KOPT-K1 (cell line): Measurements from ENCODE around the gene SURF4.
A peak's percentile ranks its signal among the peaks of the same experiment; 100 is the strongest.

ENCODE experiments used
- H3K27ac ChIP-seq: fragments of 200-600 bp; sonication (generic); 2 replicates; pipeline ENCODE4 v1.5.1; 2016; ENCODE audit warnings: antibody characterized with exemption, mild to moderate bottlenecking, low read depth, low read length; ENCODE audit not compliant: poor library complexity, severe bottlenecking
- H3K36me3 ChIP-seq: fragments of 200-600 bp; sonication (generic); 2 replicates; pipeline ENCODE4 v1.5.1; 2017; ENCODE audit warnings: antibody characterized with exemption, mild to moderate bottlenecking, low read length, moderate library complexity; ENCODE audit not compliant: insufficient read depth
- H3K9me3 ChIP-seq: fragments of 200-600 bp; sonication (generic); 2 replicates; pipeline ENCODE4 v1.5.1; 2017; ENCODE audit warnings: antibody characterized with exemption, low read length, mild to moderate bottlenecking; ENCODE audit not compliant: insufficient read depth, poor library complexity, severe bottlenecking

SURF4 gene

GRCh38 chr9:133375724-133376654 is at the start of gene SURF4, which contains the start of gene STKLD1:
Gene SURF4, minus strand, starts transcription at chr9:133376060. Its CDS starts 91 bp downstream, at chr9:133375969.
Gene STKLD1, plus strand, starts transcription at chr9:133376366. Its CDS starts 108 bp downstream, at chr9:133376474.
- Histone ChIP-seq H3K36me3 (peaks cover 17% of the 10 kb centered on the region; the same call in 1 of the 2 replicates), H3K9me3 (no peaks in the 10 kb centered on the region), H3K27ac (peak within 1 kb of the TSS; percentile 85)

GRCh38 chr9:133425049-133425632 is 49.3 kb upstream of the SURF4 start:
- Histone ChIP-seq H3K27ac (no peak overlapping the region), H3K9me3 (no peaks in the 10 kb centered on the region), H3K36me3 (no peaks in the 10 kb centered on the region)

GRCh38 chr9:133424187-133424586 is 48.3 kb upstream of the SURF4 start:
- Histone ChIP-seq H3K9me3 (no peaks in the 10 kb centered on the region), H3K36me3 (no peaks in the 10 kb centered on the region), H3K27ac (no peak overlapping the region)

- H3K27ac ChIP-seq, result no peak overlapping the region
- H3K9me3 ChIP-seq, result no peaks in the 10 kb centered on the region
- H3K36me3 ChIP-seq, result no peaks in the 10 kb centered on the region
These were observed 47.4 kb upstream of the SURF4 start for GRCh38 chr9:133423216-133423615.

- no peak within 1 kb of the TSS for H3K27ac ChIP-seq
These were observed 46.0 kb upstream of the SURF4 start, which contains the start of gene ADAMTS13 for GRCh38 chr9:133421615-133422542. Gene ADAMTS13, plus strand, starts transcription at chr9:133422367. Its CDS starts 77 bp downstream, at chr9:133422444.

GRCh38 chr9:133420392-133420827 is 44.5 kb upstream of the SURF4 start:
- no peaks in the 10 kb centered on the region for H3K9me3 ChIP-seq
- H3K36me3 ChIP-seq, result peaks cover 10% of the 10 kb centered on the region
- H3K27ac ChIP-seq, result no peak overlapping the region

More at GRCh38 chr9:133421615-133422542, 46.0 kb upstream of the SURF4 start, which contains the start of gene ADAMTS13:
- no peaks in the 10 kb centered on the region for H3K36me3 ChIP-seq
- no peaks in the 10 kb centered on the region for H3K9me3 ChIP-seq

GRCh38 chr9:133419005-133419404 is 43.1 kb upstream of the SURF4 start:
- no peak overlapping the region for H3K27ac ChIP-seq
- peaks cover 24% of the 10 kb centered on the region for H3K36me3 ChIP-seq
- no peaks in the 10 kb centered on the region for H3K9me3 ChIP-seq

GRCh38 chr9:133417541-133418461 is 41.9 kb upstream of the SURF4 start, which contains the start of gene REXO4:
Gene REXO4, minus strand, starts transcription at chr9:133418010. Its CDS starts 166 bp downstream, at chr9:133417844.
- Histone ChIP-seq H3K36me3 (peaks cover 36% of the 10 kb centered on the region), H3K9me3 (no peaks in the 10 kb centered on the region), H3K27ac (peak within 1 kb of the TSS; percentile 76)

GRCh38 chr9:133415170-133415569 is 39.3 kb upstream of the SURF4 start:
- Histone ChIP-seq H3K36me3 (peaks cover 59% of the 10 kb centered on the region), H3K9me3 (no peaks in the 10 kb centered on the region), H3K27ac (no peak overlapping the region)

GRCh38 chr9:133408042-133408441 is 32.2 kb upstream of the SURF4 start:
- peaks cover 90% of the 10 kb centered on the region for H3K36me3 ChIP-seq

GRCh38 chr9:133406480-133407307 is 30.8 kb upstream of the SURF4 start:
- Histone ChIP-seq H3K27ac (no peak overlapping the region), H3K9me3 (no peaks in the 10 kb centered on the region), H3K36me3 (peaks cover 91% of the 10 kb centered on the region)

More at GRCh38 chr9:133408042-133408441, 32.2 kb upstream of the SURF4 start:
- Histone ChIP-seq H3K9me3 (no peaks in the 10 kb centered on the region), H3K27ac (no peak overlapping the region)

GRCh38 chr9:133405508-133406438 is 29.9 kb upstream of the SURF4 start:
- no peaks in the 10 kb centered on the region for H3K9me3 ChIP-seq
- H3K36me3 ChIP-seq, result peaks cover 88% of the 10 kb centered on the region
- H3K27ac ChIP-seq, result no peak overlapping the region
